Hematopoietic multipotent progenitor cell treated with erythropoietin and hydrocortisone succinate and interleukin-3 and kit ligand, for 17 days (in vitro differentiated cells): ENCODE data around the gene NELFA.
"Not testable (repeated sequence)": the region's sequence is repeated elsewhere in the genome, so short reads cannot be mapped to it uniquely, and the experiment has no call there.

ENCODE experiments used
- DNase-seq: peaks from one replicate; pipeline ENCODE4 v3.0.0-alpha.2; 2015; ENCODE audit warnings: low spot score

The NELFA gene

DNA sequence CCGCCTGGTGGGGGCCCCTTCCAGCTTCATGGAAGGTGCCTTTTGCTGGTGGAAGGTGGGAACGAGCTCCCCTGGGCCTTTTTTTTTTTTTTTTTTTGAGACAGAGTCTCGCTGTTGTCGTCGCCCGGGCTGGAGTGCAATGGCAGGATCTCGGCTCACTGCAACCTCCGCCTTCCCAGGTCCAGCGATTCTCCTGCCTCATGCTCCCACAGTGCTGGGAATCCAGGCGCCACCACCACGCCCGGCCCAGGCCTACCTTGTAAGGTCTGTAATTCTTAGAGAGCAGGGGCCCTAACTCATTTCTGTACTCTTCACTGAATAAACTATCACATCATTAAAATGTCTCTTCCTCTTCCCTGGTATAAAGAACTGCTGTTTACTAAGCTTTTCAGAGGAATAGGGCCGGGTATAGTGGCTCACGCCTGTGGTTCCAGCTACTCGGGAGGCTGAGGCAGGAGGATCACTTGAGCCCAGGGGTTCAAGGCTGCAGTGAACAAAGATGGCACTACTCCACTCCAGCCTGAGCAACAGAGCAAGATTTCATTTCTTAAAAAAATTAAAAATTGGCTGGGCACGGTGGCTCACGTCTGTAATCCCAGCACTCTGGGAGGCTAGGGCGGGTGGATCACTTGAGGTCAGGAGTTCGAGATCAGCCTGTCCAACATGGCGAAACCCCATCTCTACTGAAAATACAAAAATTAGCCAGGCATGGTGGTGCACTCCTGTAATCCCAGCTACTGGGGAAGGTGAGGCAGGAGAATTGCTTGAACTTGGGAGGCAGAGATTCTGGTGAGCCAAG lies 14.9 kb downstream of the NELFA start:
- DNase-seq: not testable (repeated sequence)

GRCh38 chr4:1993169-1993516 lies 15.6 kb downstream of the NELFA start:
- DNase-seq: no peak

GRCh38 chr4:1992468-1993168 lies 16.2 kb downstream of the NELFA start:
- no peak for DNase-seq

GRCh38 chr4:1991596-1992434 lies 17.0 kb downstream of the NELFA start:
- DNase-seq: no peak

GRCh38 chr4:1991087-1991486 lies 17.7 kb downstream of the NELFA start:
- DNase-seq: no peak

- DNase-seq: no peak
Measured at GRCh38 chr4:1990676-1991075, 18.1 kb downstream of the NELFA start.

- DNase-seq: no peak
Measured at GRCh38 chr4:1990348-1990645, 18.5 kb downstream of the NELFA start.

- no peak for DNase-seq
Measured at GRCh38 chr4:1989533-1990347, 19.0 kb downstream of the NELFA start.

DNA sequence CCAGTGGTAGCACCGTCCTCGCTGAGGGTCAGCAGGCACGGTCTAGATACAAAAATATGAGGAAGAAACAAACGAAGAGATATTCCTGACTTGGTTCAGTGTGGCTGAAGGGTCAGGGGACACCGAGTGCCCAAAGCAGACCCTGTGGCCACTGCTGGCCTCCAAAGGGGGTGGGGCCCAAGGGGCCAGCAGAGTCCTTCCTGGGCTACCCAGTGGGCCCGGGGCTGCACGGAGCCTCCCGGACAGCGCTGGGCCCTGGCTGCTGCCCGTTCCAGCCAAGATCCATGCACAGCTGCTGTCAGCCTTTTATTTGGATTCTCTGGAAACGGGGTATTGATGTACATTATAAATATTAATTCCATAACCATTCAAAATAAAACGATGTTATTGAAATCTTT lies 20.4 kb downstream of the NELFA start:
- no peak for DNase-seq

- no peak for DNase-seq
Measured at GRCh38 chr4:1987721-1988326, 20.9 kb downstream of the NELFA start.

DNA sequence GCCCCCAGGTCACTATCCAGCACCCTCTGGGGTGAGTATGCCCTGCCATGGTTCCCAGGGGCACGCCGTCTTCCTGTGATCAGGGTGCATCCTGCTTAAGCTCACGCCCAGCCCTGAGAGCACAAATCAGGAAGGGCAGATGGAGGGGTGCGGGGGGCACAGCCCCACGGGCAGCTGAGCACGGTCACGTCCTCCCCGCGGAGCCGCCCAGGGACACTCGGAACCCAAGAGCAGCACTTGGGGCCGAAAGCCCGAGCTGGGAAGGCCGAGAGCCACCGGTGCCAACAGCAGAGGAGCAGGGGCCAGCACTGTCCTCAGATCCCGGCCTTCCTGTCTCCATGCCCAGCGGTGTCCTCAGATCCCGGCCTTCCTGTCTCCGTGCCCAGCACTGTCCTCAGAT lies 21.5 kb downstream of the NELFA start:
- DNase-seq: no peak

DNA sequence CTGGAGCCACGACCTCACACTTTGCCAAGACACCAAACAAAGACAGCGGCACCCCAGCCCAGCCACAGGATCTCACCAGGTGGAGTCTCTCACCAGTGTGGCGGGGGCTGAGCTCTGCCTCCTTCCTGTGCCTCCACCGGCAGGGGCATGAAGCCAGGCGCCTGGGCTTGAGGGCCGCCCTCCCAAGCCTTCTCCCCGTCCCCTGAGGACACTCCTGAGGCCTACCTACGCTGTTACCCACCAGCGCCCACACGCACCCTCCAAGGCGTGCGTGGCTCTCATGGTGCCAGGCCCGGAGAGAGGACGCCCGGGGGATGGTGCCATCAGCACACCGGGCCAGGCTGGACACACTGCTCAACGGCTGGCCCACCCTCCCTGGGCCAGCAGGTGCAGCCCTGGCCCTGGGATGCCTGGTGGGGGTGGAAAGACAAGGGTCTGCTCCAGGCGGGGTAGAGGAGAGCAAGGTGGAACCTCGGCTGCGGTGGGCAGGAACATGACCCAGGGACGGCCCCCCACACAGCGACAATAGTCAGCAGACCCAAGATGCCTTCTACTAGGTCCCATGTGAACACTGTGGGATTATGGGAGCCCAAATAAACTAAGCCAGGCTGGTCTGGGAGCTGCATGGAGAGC lies 22.1 kb downstream of the NELFA start:
- no peak for DNase-seq

DNA sequence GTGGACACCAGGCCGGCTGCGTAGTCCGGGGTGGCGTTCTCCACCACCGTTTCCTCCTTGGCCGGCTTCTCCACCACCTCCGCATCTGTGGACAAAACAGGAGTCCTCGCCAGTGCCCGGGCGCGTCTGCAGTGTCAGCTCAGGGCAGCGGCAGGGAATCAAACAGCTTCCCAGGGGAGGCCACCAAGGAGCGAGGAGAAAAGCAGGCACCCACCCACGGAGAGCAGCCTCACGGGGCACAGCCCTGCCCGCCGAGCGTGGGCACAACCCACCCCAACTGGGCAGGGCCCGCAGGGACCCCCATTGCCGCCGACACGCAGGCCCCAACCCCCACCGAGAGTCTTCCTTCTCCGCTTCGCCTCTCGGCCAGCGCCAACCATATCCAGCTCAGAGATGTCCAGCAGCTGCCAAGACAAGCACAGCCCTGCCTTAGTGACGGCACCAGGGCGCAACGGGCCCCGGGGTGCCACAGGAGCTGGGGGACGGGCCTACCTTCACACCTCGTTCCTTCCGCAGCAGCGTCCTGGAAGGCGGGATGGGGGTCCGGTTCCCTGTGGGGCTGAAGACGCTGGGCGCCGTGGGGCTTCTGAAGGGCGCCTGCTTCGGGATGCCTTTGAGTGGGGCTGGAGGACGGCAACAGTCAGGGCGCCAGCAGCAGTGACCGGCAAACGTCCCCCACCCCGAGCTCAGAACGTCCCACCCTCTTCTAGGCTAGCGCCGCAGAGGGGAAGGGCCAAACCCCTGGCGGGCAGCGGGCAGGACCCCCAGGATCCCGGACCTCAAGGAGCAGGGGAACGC lies 22.8 kb downstream of the NELFA start:
- DNase-seq: no peak

DNA sequence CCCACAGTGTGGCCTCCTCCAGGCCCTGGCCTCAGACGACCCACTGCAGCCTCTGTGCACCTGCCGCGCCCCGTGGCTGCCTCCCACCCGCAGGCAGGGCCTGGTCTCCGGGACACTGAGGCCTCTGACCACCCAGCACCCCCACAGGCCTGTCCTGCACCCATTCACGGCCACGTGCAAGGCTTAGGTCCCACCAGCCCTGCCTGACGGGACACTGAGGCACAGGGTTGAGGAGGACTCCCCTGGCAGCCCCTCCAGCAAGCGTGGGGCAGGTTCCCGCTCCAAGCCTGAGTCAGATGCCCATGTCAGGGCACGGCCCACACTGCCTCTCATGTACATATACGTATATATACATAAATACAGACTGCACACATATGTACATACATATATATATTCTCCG lies 23.5 kb downstream of the NELFA start:
- no peak for DNase-seq

DNA sequence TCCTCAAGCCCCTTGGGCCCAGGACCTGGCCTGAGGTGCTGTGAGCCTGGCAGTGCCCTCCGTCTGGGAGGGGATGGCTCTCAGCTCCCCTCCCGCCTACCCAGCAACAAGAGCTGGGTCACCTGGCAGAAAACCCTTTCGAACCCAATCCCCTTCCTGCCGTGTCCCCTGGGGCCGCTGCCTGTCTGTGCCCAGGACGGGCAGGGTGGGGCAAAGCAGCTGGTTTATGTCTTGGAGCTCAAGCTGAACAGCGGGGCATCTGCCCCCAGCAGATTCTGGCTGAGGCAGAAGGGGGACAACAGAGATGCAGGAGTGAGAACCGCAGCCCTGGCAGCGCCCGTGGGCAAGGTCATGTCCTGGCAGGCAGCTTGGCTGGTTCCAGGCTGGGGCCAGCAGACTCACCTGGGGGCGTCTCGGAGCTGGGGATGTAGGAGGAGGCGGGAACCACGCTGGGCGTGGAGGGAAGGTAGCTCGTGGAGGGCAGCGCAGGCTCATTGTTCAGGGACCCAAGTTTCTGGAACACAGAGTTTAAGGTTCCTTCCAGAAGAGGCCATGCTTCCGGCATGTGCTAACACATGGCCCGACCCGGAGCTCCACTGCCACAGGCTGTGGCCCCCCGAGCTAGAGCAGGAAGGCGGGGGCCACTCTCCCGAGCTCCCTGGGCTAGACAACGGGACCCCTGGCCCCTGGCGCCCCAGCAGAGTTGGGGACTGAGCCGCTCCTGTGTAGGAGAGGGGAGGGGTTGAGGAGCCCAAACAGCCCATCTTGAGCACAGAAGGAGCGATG lies 24.2 kb downstream of the NELFA start:
- no peak for DNase-seq

DNA sequence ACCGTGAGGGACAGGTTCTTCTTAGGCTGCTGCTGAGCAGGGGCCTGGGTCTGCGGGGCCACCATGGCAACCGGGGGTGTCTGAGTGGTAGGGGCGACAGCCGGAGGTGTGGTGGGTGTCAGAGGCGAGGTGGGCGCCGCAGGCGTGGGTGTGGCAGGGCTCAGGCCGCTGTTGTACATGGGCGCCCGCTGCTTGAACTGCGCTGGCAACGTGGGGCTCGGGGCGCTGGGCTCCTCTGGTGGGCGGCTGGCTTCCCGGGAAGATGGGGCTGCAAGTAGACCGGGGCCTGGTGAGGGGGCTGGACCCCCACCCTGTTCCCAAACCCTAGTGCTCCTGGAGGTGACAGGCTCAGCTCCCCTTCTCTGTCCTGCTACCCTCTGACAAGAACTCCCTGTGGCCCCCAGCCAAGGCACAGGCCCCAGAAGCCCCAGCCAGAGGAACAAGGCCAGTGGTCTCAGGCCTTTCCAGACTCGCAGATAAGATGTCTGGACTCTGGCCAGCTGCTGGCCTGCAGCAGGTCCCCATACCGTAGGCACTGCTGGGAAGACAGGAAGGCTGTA lies 24.8 kb downstream of the NELFA start:
- no peak for DNase-seq

DNA sequence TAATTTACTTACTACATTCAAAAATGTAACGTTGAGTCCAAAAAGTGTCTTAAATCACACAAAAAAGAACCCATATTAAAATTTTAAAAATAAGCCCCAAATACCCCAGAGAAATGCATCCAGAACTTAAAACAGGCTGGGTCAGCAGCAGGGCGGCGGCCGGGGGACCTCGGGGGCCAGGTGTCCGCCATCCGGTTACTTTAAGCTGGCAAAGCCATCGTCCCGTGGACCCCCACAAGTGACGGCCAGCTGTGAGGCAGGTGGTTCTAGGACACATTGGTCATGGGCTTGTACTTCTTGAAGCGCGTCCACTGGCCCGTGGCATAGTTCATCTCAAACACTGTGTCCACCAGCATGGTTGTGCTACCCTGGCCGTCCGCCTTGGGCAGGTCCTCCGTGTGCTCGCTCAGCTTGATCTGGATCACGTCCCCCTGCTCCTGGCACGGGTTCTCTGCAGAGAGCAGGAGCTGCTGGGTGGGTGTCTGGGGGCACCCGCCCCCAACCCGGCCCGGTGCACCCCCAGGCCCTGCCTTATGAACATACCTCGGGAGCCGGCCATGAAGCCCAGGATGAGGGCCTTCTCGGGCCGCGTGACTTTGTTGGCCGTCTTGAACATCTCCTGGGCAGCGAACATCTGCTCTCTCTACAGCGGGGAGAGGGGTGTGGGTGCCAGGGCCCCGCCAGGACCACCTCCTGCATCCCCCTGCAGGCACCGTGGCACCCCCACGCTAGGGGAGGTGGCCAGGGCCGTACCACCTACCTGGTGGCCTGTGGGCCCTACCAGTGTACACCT lies 25.5 kb downstream of the NELFA start:
- DNase-seq: no peak
